HEK293T (cell line): Measurements from ENCODE around the gene RAD51B.

Experiments
- CTCF ChIA-PET: fragments of 350-600 bp; formaldehyde crosslinking; extraction: SDS; loops from one replicate; lab custom pipeline; 2021; ENCODE audit warnings: antibody characterized with exemption, inconsistent platforms; lab: Yijun Ruan, JAX
- POLR2A ChIA-PET: fragments of 350-600 bp; formaldehyde crosslinking; extraction: SDS; loops from one replicate; lab custom pipeline; 2020; ENCODE audit warnings: antibody characterized with exemption, inconsistent platforms; lab: Yijun Ruan, JAX
- DNase-seq: peaks from one replicate; pipeline ENCODE4 v3.0.0; 2012; ENCODE audit warnings: mixed read lengths; ENCODE audit errors: extremely low spot score
- ARNT ChIP-seq: fragments of 450-650 bp; IDR thresholded peaks from 2 replicates; pipeline ENCODE4 v1.6.1; 2017; ENCODE audit warnings: mild to moderate bottlenecking
- BHLHE40 ChIP-seq: fragments of 450-650 bp; IDR thresholded peaks from 2 replicates; pipeline ENCODE4 v1.6.1; 2016; ENCODE audit warnings: mild to moderate bottlenecking, moderate library complexity, borderline replicate concordance
- CTBP1 ChIP-seq: fragments of 450-650 bp; IDR thresholded peaks from 2 replicates; pipeline ENCODE4 v1.6.1; 2016; ENCODE audit warnings: borderline replicate concordance
- ELF4 ChIP-seq: fragments of 450-650 bp; IDR thresholded peaks from 2 replicates; pipeline ENCODE4 v1.6.1; 2017; ENCODE audit warnings: antibody characterized with exemption
- FOXA1 ChIP-seq: fragments of 450-650 bp; IDR thresholded peaks from 2 replicates; pipeline ENCODE4 v1.6.1; 2016; ENCODE audit warnings: mild to moderate bottlenecking
- FOXK2 ChIP-seq: fragments of 450-650 bp; IDR thresholded peaks from 2 replicates; pipeline ENCODE4 v1.6.1; 2016; ENCODE audit warnings: mild to moderate bottlenecking
- FOXM1 ChIP-seq: fragments of 450-650 bp; IDR thresholded peaks from 2 replicates; pipeline ENCODE4 v1.6.1; 2017; ENCODE audit warnings: mild to moderate bottlenecking, borderline replicate concordance
- HDGF ChIP-seq: fragments of 450-650 bp; IDR thresholded peaks from 2 replicates; pipeline ENCODE4 v1.6.1; 2017; ENCODE audit warnings: antibody characterized with exemption, borderline replicate concordance
- L3MBTL2 ChIP-seq: fragments of 450-650 bp; conservative IDR thresholded peaks from 2 replicates; pipeline ENCODE4 v1.6.1; 2016; ENCODE audit warnings: mild to moderate bottlenecking
- LEF1 ChIP-seq: fragments of 450-650 bp; IDR thresholded peaks from 2 replicates; pipeline ENCODE4 v1.6.1; 2017; ENCODE audit warnings: mild to moderate bottlenecking, borderline replicate concordance
- NFRKB ChIP-seq: fragments of 450-650 bp; IDR thresholded peaks from 2 replicates; pipeline ENCODE4 v1.6.1; 2016; ENCODE audit warnings: mild to moderate bottlenecking, moderate library complexity
- SP1 ChIP-seq: fragments of 450-650 bp; IDR thresholded peaks from 2 replicates; pipeline ENCODE4 v1.6.1; 2017
- SUZ12 ChIP-seq: fragments of 450-650 bp; IDR thresholded peaks from 2 replicates; pipeline ENCODE4 v1.6.1; 2016; ENCODE audit warnings: mild to moderate bottlenecking
- TARDBP ChIP-seq: fragments of 450-650 bp; IDR thresholded peaks from 2 replicates; pipeline ENCODE4 v1.6.1; 2016
- ZNF384 ChIP-seq: fragments of 450-650 bp; IDR thresholded peaks from 2 replicates; pipeline ENCODE4 v1.6.1; 2016
- TF ChIP-seq, protein P1 (sequence below): fragments of 450-650 bp; IDR thresholded peaks from 2 replicates; pipeline ENCODE4 v1.6.1; 2016

The RAD51B gene

DNA sequence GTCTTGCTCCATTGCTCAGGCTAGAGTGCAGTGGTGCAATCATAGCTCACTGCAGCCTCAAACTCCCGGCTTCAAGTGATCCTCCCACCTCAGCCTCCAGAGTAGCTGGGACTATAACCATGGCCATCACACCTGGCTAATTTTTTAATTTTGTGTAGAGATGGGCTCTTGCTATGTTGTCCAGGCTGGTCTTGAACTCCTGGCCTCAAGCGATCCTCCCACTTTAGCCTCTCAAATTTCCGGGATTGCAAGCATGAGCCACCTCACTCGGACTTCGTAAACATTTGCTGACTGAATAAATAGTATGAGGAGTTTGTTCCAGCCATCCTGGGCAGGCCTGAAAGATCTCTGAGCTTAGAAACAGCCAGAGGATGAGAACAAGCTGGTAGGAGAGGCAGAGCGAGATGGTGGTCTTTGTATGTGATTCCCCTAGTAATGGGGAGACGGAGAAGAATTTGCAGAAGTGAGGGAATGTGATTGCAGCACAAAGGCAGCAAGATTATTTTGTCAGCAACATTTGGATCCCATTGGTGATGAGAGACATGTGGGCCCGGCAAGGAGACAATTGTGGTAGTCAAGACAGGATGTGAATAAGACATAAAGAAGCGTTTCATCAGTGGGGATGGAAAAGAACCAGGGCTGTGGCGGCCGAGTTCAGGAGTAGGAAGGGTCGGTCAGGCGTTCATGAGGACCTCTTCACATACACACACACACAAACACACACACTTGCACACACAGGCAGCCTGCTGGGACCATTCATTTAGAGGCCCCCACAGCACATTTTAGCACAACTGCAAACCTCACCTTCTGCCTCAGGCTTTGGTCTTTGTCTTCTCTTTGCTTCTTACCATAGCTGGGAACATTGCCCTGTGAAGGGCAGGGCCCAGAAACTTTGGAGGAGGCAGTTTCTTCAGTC is 817.8 kb downstream of the RAD51B start:
- DNase-seq: no peak
- CTCF ChIA-PET: no interaction called here
- TF ChIP-seq ZNF384: no peak
- TF ChIP-seq FOXA1: no peak
- no peak for TF ChIP-seq HDGF
- no peak for TF ChIP-seq SUZ12
- TF ChIP-seq NFRKB: no peak
- TF ChIP-seq CTBP1: no peak
- no peak for TF ChIP-seq FOXM1
- TF ChIP-seq ARNT: no peak
- no peak for TF ChIP-seq ELF4
- no peak for TF ChIP-seq SP1
- TF ChIP-seq, protein P1, sequence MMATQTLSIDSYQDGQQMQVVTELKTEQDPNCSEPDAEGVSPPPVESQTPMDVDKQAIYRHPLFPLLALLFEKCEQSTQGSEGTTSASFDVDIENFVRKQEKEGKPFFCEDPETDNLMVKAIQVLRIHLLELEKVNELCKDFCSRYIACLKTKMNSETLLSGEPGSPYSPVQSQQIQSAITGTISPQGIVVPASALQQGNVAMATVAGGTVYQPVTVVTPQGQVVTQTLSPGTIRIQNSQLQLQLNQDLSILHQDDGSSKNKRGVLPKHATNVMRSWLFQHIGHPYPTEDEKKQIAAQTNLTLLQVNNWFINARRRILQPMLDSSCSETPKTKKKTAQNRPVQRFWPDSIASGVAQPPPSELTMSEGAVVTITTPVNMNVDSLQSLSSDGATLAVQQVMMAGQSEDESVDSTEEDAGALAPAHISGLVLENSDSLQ: no peak
- TF ChIP-seq L3MBTL2: no peak
- no peak for TF ChIP-seq FOXK2
- no peak for TF ChIP-seq LEF1
- no peak for TF ChIP-seq BHLHE40
- TF ChIP-seq TARDBP: no peak
- POLR2A ChIA-PET: no interaction called here

DNA sequence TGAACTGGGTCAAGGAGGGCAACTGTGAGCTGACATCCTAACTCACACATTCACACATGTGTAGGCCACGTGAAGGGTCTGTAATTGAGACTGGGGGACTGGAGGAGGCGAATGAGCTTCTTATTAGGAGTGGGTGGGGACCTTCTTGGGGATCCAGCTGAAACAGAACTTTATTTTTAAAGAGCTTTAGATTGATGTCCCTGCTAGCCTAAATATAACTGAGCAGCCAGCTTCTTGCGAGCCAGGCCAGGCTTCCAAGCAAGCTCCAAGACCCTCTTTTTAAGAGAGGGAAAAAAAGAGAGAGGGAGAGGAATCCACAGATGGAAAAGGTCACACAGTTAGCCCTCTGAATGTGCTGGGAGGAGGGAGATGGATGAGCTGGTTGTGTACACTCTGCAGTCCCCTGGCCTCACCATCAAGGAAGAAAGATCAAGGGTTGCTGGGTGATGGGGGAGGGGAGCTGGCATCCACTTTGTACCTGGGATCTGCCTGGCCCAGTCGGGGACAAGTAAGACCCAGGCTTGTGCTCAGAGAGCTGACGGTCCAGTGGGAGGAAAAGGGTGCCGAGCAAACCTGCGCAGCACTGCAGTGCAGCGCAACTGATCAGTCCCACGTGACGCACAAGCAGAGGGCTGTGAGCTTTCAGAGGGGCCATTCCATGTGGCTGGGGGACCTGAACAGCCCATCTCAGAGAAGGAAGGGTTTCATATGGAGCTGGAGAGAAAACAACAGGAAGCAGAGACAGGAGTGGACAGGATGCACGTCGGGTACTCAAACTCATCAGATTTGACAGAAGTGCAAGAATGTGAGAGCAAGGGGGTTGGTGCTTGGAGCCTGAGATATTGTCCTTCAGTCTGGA is 818.8 kb downstream of the RAD51B start:
- CTCF ChIA-PET: no interaction called here
- TF ChIP-seq ELF4: no peak
- no peak for TF ChIP-seq L3MBTL2
- TF ChIP-seq ARNT: no peak
- no peak for TF ChIP-seq SP1
- no peak for TF ChIP-seq FOXK2
- TF ChIP-seq FOXA1: no peak
- no peak for TF ChIP-seq LEF1
- no peak for TF ChIP-seq TARDBP
- DNase-seq: no peak
- POLR2A ChIA-PET: no interaction called here

DNA sequence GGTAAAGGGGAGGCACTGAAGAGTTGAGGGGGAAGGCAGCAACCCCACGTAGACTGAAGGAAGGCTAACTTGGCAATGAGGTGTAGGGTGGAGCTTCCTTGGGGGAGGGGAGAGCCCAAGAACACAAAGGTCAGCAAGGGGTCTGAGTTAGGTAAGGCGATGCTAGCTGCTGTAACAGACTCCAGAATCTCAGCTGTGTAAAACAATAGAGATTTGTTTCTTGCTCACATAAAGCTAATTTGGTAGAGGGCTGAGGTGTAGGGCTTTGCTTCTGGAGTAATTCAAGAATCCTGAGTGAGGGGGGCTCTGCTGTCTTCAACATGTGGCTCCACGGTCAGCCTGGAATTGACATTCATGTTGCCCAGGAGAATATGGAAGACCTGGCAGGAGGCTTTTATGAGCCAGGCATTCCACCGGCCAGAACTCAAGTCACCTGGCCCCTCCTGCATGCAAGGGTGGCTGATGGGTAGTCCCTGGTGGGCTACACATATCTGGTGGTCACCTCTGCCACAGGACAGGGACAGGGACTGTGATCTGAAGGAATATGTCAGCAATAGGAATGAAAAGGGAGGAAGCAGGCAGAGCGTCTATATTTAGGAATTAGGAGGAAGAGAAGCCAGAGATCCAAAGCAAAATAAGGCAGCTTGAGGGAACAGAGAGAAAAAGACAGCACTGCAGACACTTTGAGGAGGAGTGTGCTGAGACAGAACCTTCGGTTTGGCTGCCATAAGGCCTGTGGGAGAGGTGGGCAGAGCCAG is 819.6 kb downstream of the RAD51B start:
- CTCF ChIA-PET: no interaction called here
- POLR2A ChIA-PET: no interaction called here
- no peak for DNase-seq
- TF ChIP-seq FOXK2 (no peak), HDGF (no peak), FOXM1 (no peak), SUZ12 (no peak), NFRKB (no peak), ZNF384 (no peak), CTBP1 (no peak), TARDBP (no peak)
- TF ChIP-seq, protein P1: no peak

DNA sequence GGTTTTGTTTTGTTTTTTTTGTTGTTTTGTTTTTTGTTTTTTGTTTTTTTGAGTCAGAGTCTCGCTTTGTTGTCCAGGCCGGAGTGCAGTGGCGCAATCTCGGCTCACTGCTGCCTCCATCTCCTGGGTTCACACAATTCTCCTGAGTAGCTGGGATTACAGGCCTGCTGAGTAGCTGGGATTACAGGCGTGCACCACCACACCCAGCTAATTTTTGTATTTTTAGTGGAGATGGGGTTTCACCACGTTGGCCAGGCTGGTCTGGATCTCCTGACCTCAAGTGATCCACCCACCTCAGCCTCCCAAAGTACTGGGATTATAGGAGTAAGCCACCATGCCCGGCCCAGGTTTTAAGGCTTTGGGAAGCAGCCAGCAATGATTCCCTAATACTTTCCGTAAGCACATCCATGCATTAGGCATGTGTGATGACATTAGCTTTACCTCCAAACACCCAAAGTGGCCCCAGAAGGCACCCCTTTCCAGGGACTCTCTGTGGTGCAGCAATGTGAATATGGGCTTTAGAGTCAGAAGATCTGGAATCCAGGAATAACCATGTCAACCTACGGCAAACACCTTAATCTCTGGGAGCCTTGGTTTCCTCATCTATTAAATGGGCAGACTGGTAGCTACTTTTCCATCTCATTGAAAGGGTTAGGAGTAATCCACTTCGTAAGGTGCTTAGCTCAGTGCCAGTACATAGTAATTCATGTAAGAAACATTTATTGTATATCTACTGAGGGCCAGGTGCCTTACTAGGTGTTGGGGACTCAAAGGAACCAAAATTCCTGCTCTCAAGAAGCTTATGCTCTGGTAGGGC is 820.4 kb downstream of the RAD51B start:
- TF ChIP-seq L3MBTL2 (no peak), CTBP1 (no peak), ELF4 (no peak), SUZ12 (no peak), FOXK2 (no peak), FOXM1 (no peak), NFRKB (no peak), ARNT (no peak), BHLHE40 (no peak), TARDBP (no peak), LEF1 (no peak), SP1 (no peak), HDGF (no peak), ZNF384 (no peak), FOXA1 (no peak)
- TF ChIP-seq, protein P1: no peak
- no peak for DNase-seq
- ChIA-PET CTCF (no interaction called here), POLR2A (no interaction called here)

DNA sequence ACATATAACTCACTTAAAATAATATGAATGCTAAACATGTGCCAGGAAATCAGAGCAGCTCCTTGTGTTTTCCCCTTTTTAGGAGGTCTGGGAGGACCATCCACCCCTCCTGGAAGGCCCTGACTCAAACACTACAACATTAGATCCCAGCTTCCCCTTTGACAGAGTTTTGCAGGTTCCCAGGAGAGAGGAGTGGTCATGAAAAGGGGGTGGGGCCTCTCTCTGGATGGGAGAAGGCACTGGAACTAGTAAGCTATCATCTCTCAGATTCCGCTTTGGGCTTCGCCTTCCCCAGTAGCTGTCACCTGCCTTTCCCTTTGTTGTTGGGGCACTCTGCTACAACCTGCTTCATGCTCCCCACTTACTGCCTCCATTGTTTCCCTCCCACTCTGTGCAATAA is 824.1 kb downstream of the RAD51B start:
- CTCF ChIA-PET: no interaction called here

More for the DNA sequence above, 824.1 kb downstream of the RAD51B start:
- no peak for DNase-seq
- POLR2A ChIA-PET: no interaction called here
- no peak for TF ChIP-seq TARDBP
- no peak for TF ChIP-seq HDGF
- no peak for TF ChIP-seq L3MBTL2
- TF ChIP-seq, protein P1: no peak
